Measurements from ENCODE around the gene SOD3. TPM values are rescaled to one million over a fixed set of nuclear protein-coding genes. Genes with fewer than 3 reads are reported as not detected.

Gene SOD3
- total RNA-seq, 1 donor from 2014 or later = 22.9 TPM

DNA sequence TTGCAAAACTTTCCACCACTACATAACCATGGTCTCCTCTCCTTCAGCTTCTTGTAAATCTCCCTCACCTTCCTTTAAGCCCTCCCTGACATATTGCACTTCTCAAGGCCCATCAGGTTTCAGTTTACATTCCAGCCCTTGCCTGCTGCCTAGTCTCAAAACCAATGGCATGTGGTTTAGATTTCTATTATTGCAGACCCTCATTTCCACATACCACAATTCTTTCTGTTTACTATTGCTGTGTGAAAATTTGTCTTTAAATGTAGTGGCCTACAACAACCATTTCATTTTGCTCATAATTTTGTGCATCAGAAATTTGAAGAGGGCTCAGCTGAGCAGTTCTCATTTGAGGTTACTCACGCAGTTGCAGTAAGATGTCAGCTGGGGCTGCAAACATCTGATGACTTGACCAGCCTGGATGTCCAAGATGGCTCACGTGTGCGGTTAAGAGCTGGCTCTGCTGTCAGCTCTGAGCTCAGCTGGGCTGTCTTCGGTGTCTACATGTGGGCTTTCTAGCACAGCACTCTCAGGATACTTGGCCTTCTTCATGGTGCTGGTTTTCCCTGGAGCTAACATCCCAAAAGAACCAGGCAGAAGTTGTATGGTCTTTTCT lies 29.9 kb upstream of the SOD3 start:
- no peak for DNase-seq (ENCODE audit: low spot score)
- TF ChIP-seq, protein P1, sequence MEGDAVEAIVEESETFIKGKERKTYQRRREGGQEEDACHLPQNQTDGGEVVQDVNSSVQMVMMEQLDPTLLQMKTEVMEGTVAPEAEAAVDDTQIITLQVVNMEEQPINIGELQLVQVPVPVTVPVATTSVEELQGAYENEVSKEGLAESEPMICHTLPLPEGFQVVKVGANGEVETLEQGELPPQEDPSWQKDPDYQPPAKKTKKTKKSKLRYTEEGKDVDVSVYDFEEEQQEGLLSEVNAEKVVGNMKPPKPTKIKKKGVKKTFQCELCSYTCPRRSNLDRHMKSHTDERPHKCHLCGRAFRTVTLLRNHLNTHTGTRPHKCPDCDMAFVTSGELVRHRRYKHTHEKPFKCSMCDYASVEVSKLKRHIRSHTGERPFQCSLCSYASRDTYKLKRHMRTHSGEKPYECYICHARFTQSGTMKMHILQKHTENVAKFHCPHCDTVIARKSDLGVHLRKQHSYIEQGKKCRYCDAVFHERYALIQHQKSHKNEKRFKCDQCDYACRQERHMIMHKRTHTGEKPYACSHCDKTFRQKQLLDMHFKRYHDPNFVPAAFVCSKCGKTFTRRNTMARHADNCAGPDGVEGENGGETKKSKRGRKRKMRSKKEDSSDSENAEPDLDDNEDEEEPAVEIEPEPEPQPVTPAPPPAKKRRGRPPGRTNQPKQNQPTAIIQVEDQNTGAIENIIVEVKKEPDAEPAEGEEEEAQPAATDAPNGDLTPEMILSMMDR (IDR thresholded peaks at IDR 0.05) = no peak
- no peaks in the 10 kb centered on the region for H3K27me3 Mint-ChIP-seq (ENCODE audit: low read depth)
- no peaks in the 10 kb centered on the region for H3K36me3 Mint-ChIP-seq (ENCODE audit: low read depth)
- no peak overlapping the region for H3K27ac Mint-ChIP-seq (ENCODE audit: unreplicated experiment)
- peaks cover 3% of the 10 kb centered on the region for H3K9me3 Mint-ChIP-seq (ENCODE audit: low read depth)
- peaks cover 31% of the 10 kb centered on the region for H3K4me1 Mint-ChIP-seq (ENCODE audit: low read depth)
- no peak overlapping the region for H3K4me3 Mint-ChIP-seq (ENCODE audit: unreplicated experiment)

DNA sequence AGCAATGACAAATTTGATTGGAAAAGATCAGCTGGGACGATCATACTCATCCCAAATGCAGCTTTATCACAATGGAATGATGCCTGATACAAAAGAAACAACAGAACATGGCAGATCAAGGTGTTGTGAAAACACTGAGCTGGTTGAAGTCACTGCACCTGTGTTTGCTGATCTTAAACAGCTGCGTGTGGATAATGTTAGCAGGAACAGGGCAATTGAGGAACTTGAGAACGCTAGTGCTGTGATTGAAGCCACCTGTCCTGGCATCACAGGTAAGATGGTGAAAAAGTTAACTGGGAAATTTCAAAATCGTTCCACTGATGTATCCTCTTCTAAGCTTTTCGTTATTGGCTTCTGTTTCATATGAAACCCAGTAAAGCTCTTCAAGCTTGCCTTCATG lies 27.4 kb upstream of the SOD3 start:
- TF ChIP-seq, protein P1 (IDR thresholded peaks at IDR 0.05) = no peak
- H3K4me1 Mint-ChIP-seq (ENCODE audit: low read depth) = peaks cover 36% of the 10 kb centered on the region
- H3K27me3 Mint-ChIP-seq (ENCODE audit: low read depth) = no peaks in the 10 kb centered on the region
- H3K27ac Mint-ChIP-seq (ENCODE audit: unreplicated experiment) = no peak overlapping the region
- DNase-seq (ENCODE audit: low spot score) = no peak
- no peaks in the 10 kb centered on the region for H3K36me3 Mint-ChIP-seq (ENCODE audit: low read depth)
- H3K4me3 Mint-ChIP-seq (ENCODE audit: unreplicated experiment) = no peak overlapping the region
- peaks cover 3% of the 10 kb centered on the region for H3K9me3 Mint-ChIP-seq (ENCODE audit: low read depth)

DNA sequence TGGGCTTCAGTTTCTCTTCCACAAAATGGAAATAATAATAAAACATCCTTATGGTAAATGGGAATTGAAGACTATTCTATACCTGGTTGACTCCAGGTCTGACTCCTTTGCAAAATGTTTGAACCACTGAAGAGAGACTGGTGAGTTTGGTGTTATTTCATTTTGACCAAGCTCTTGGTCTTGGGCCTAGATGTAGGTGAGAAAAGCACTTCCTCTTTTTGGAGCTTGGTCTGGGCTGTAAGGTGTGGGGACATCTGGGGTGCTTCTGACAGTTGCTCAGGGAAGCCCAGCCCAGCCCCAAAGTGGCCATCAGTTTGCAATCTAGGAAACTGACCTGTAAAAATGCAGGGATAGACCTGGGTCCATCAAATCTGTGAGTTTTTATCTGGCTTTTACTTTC lies 26.8 kb upstream of the SOD3 start:
- DNase-seq (ENCODE audit: low spot score) = no peak
- Mint-ChIP-seq H3K4me1 (ENCODE audit: low read depth) (peaks cover 33% of the 10 kb centered on the region), H3K9me3 (ENCODE audit: low read depth) (peaks cover 3% of the 10 kb centered on the region), H3K27me3 (ENCODE audit: low read depth) (no peaks in the 10 kb centered on the region), H3K36me3 (ENCODE audit: low read depth) (no peaks in the 10 kb centered on the region), H3K27ac (ENCODE audit: unreplicated experiment) (no peak overlapping the region), H3K4me3 (ENCODE audit: unreplicated experiment) (no peak overlapping the region)
- TF ChIP-seq, protein P1 (IDR thresholded peaks at IDR 0.05) = no peak

- no peak for DNase-seq (ENCODE audit: low spot score)
- Mint-ChIP-seq H3K9me3 (ENCODE audit: low read depth) (peaks cover 3% of the 10 kb centered on the region), H3K27me3 (ENCODE audit: low read depth) (no peaks in the 10 kb centered on the region), H3K27ac (ENCODE audit: unreplicated experiment) (peak overlapping the region; percentile 89), H3K36me3 (ENCODE audit: low read depth) (no peaks in the 10 kb centered on the region), H3K4me1 (ENCODE audit: low read depth) (peaks cover 23% of the 10 kb centered on the region), H3K4me3 (ENCODE audit: unreplicated experiment) (no peak overlapping the region)
- TF ChIP-seq, protein P1 (IDR thresholded peaks at IDR 0.05) = no peak
Measured at GRCh38 chr4:24769571-24769970, 25.8 kb upstream of the SOD3 start.

GRCh38 chr4:24770032-24770584 lies 25.3 kb upstream of the SOD3 start:
- Mint-ChIP-seq H3K4me3 (ENCODE audit: unreplicated experiment) (no peak overlapping the region), H3K4me1 (ENCODE audit: low read depth) (peaks cover 21% of the 10 kb centered on the region), H3K36me3 (ENCODE audit: low read depth) (no peaks in the 10 kb centered on the region), H3K27me3 (ENCODE audit: low read depth) (no peaks in the 10 kb centered on the region), H3K9me3 (ENCODE audit: low read depth) (peaks cover 3% of the 10 kb centered on the region), H3K27ac (ENCODE audit: unreplicated experiment) (peak overlapping the region; percentile 89)
- DNase-seq (ENCODE audit: low spot score) = no peak
- TF ChIP-seq, protein P1 (IDR thresholded peaks at IDR 0.05) = no peak

Data from chondrocyte (in vitro differentiated cells).